Common myeloid progenitor, CD34-positive (primary cell): ENCODE data around the gene MME.

Experiments used
- CTCF ChIA-PET: fragments of 350-600 bp; sonication (Branson Sonifier 250); formaldehyde crosslinking; loops from one replicate; lab custom pipeline; 2021; ENCODE audit warnings: antibody characterized with exemption; lab: Charles Lee
- POLR2A ChIA-PET: fragments of 350-600 bp; sonication (Branson Sonifier 250); formaldehyde crosslinking; loops from one replicate; lab custom pipeline; 2021; ENCODE audit warnings: antibody characterized with exemption; lab: Charles Lee
- DNase-seq, 3 donors: peaks; one replicate each; pipeline versions ENCODE4 v3.0.0 to v3.0.0-alpha.2; 2013
- H3K27ac ChIP-seq, 2 experiments: 1 replicate in 1 of 2; 2 replicates in 1 of 2; pipeline ENCODE4 v1.7.0; 2013; ENCODE audit warnings: inconsistent platforms in 2 of 2, low read length in 2 of 2, mild to moderate bottlenecking in 2 of 2, low read depth in 1 of 2, moderate library complexity in 1 of 2; ENCODE audit not compliant: severe bottlenecking in 2 of 2, insufficient read depth in 1 of 2, poor library complexity in 1 of 2
- H3K27me3 ChIP-seq, 5 experiments: replicated peaks in 2 of 5; 1 replicate in 3 of 5; 2 replicates in 2 of 5; pipeline versions ENCODE4 v1.6.1 to v1.7.0; 2013; ENCODE audit warnings: low read length in 4 of 5, mild to moderate bottlenecking in 2 of 5, moderate library complexity in 2 of 5, inconsistent platforms in 1 of 5; ENCODE audit not compliant: insufficient read depth in 5 of 5, control insufficient read depth in 4 of 5
- H3K36me3 ChIP-seq, 4 experiments: 1 replicate in 2 of 4; 2 replicates in 2 of 4; pipeline versions ENCODE4 v1.6.1 to v1.7.0; 2013; ENCODE audit warnings: low read length in 3 of 4, control low read depth in 1 of 4, mild to moderate bottlenecking in 1 of 4; ENCODE audit not compliant: control insufficient read depth in 4 of 4, insufficient read depth in 4 of 4
- H3K4me1 ChIP-seq, 4 experiments: 1 replicate in 3 of 4; 2 replicates in 1 of 4; pipeline versions ENCODE4 v1.6.1 to v1.7.1; 2013; ENCODE audit warnings: low read length in 3 of 4, mild to moderate bottlenecking in 3 of 4, control low read depth in 1 of 4, inconsistent platforms in 1 of 4, moderate library complexity in 1 of 4; ENCODE audit not compliant: control insufficient read depth in 4 of 4, insufficient read depth in 4 of 4; ENCODE audit errors: control extremely low read depth in 1 of 4
- H3K4me3 ChIP-seq, 7 experiments: 1 replicate in 4 of 7; 2 replicates in 3 of 7; pipeline versions ENCODE4 v1.5.1 to v1.7.0; 2013; ENCODE audit warnings: mild to moderate bottlenecking in 7 of 7, low read length in 6 of 7, moderate library complexity in 6 of 7, inconsistent platforms in 2 of 7, low read depth in 2 of 7, control low read depth in 1 of 7; ENCODE audit not compliant: insufficient read depth in 4 of 7, control insufficient read depth in 1 of 7; ENCODE audit errors: extremely low read depth in 1 of 7
- H3K9me3 ChIP-seq, 5 experiments: 1 replicate in 4 of 5; 2 replicates in 1 of 5; pipeline versions ENCODE4 v1.6.1 to v1.7.1; 2013; ENCODE audit warnings: low read length in 4 of 5, mild to moderate bottlenecking in 2 of 5, inconsistent platforms in 1 of 5, low read depth in 1 of 5, moderate library complexity in 1 of 5; ENCODE audit not compliant: control insufficient read depth in 4 of 5, insufficient read depth in 2 of 5; ENCODE audit errors: control extremely low read depth in 1 of 5
- WGBS: methylation state at CpG from one replicate; pipeline ENCODE4 v1.1.5; 2013; ENCODE audit not compliant: insufficient coverage; 5-methylcytosine and 5-hydroxymethylcytosine counted together

Gene MME

DNA sequence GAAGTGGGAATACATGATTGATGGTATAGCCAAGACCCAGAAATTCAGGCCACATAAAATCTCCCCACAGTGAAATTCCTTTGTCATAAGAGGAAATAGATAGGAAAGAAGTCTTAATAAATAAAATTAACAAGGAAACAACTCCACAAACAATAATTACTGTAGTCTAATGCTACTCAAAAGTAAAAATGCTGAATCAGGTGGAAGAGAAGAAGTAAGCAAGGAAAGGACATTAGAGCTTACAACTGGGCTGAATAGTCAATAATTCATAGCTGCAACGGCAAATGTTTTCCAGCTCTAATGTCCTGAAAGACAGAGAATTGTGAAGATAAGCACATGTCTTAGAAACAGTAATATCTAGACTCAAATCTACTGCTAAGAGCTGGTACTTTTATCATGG, 149.0 kb downstream of the MME start:
- H3K36me3 ChIP-seq = no peaks in the 10 kb centered on the region
- CTCF ChIA-PET = no interaction called here
- no peaks in the 10 kb centered on the region for H3K4me1 ChIP-seq
- POLR2A ChIA-PET = no interaction called here
- H3K4me3 ChIP-seq = no peak overlapping the region
- no CpG with 5 or more reads among the region's 1 CpG for WGBS
- H3K27me3 ChIP-seq = no peaks in the 10 kb centered on the region
- no peak overlapping the region for H3K27ac ChIP-seq
- DNase-seq = no peak
- peaks cover 0 to 5% (median 0%) of the 10 kb centered on the region in 5 experiments for H3K9me3 ChIP-seq

DNA sequence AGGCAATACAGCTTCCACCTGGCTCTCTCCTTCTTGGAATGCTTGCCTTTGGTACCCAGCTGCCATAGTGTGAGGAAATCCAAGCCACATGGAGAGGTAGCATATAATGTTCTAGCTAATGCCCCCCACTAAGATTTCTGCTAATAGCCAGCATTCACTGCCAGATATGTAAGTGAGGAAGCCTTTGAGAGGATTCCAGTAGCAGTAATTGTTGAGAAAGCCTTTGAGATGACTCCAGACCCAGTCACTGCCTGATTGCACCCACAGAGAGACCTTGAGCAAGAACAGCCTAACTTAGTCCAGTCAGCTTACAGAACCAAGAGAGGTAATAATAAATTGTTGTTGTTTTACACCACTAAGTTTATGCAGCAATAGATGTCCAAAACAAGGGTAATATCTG, 150.3 kb downstream of the MME start:
- H3K4me3 ChIP-seq = no peak overlapping the region
- DNase-seq = no peak
- no peak overlapping the region for H3K27ac ChIP-seq
- ChIA-PET CTCF (no interaction called here), POLR2A (no interaction called here)
- H3K9me3 ChIP-seq = peaks cover 0 to 5% (median 0%) of the 10 kb centered on the region in 5 experiments
- no peaks in the 10 kb centered on the region for H3K27me3 ChIP-seq
- H3K4me1 ChIP-seq = no peaks in the 10 kb centered on the region
- no peaks in the 10 kb centered on the region for H3K36me3 ChIP-seq

DNA sequence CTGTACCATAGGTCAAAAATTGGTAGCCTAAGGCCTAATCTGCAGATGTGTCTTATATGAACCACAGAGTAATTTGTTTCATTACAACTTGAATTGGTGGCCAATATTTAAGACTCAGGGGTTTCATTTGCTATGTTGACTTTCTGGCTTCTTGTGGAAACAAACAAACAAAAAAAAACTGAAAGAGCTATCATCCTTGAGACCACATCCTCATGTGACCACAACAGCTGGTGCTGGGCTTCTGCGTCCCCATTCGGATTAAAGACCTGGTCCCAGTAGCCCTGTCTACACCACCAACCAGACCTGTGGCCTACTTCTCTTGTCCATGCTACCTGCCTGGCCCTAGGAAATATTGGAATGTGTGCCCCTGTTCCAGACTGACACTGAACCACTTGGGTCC, 151.7 kb downstream of the MME start:
- no peaks in the 10 kb centered on the region for H3K36me3 ChIP-seq
- DNase-seq = peak in 1 of 3 donors; percentile 7
- no peak overlapping the region for H3K4me3 ChIP-seq
- ChIA-PET POLR2A (no interaction called here), CTCF (no interaction called here)
- 100% methylated on average over 2 of the region's 2 CpGs for WGBS
- peaks cover 0 to under 1% (median 0%) of the 10 kb centered on the region in 5 experiments for H3K9me3 ChIP-seq
- no peaks in the 10 kb centered on the region for H3K4me1 ChIP-seq
- no peaks in the 10 kb centered on the region for H3K27me3 ChIP-seq
- H3K27ac ChIP-seq = no peak overlapping the region

DNA sequence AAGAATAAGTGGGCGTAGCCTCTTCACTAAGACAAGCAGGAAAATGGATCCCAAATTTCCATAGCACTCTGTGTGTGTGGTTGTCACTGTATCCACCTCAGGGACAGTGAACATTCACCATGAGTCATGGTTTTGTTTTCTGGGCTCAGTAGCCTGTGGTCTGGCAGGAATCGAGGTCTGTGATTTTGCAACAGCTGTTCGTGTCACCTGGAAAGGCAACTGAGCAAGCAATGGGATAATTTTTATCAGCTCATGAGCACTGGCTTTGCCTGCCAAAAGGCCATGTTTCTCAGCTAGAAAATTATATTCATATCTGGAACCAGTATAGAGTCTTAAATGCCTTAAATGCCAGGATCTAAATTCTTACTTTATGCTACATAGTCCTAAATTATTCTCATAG, 152.5 kb downstream of the MME start:
- Histone ChIP-seq H3K4me3 (no peak overlapping the region), H3K9me3 (no peaks in the 10 kb centered on the region), H3K27me3 (no peaks in the 10 kb centered on the region), H3K4me1 (no peaks in the 10 kb centered on the region), H3K36me3 (no peaks in the 10 kb centered on the region), H3K27ac (no peak overlapping the region)
- CTCF ChIA-PET = no interaction called here
- 97% methylated on average over 3 of the region's 3 CpGs for WGBS
- DNase-seq = peak in 1 of 3 donors; percentile 15
- POLR2A ChIA-PET = no interaction called here

DNA sequence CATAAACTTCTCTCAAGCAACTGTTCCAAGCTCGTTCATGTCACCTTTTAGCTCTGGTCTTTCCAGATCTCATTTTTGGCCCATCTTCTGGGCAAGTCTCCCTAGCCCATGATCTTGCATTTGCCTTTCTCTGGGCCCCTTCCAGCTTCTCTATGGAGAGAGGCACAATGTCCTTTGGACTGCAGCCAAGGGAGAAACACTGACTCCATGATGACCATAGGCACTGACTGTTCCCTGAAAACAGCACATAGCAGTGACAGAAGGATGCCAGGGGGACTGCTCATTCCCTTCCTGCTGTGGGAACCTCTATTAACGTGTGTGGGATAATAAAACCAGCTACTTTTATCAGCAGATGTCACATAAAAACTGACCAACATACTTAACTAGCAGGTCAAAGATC, 153.1 kb downstream of the MME start:
- Histone ChIP-seq H3K36me3 (no peaks in the 10 kb centered on the region), H3K9me3 (no peaks in the 10 kb centered on the region), H3K27me3 (no peaks in the 10 kb centered on the region), H3K4me1 (no peaks in the 10 kb centered on the region), H3K27ac (no peak overlapping the region), H3K4me3 (no peak overlapping the region)
- POLR2A ChIA-PET = no interaction called here
- CTCF ChIA-PET = no interaction called here
- WGBS = 100% methylated on average over 2 of the region's 2 CpGs
- DNase-seq = no peak
